ENCODE measurements around the gene PARP15. TPM values are rescaled to one million over a fixed set of nuclear protein-coding genes. Genes with fewer than 3 reads are reported as not detected.

PARP15 gene
- total RNA-seq, 1 donor from 2014 or later, result not detected

DNA sequence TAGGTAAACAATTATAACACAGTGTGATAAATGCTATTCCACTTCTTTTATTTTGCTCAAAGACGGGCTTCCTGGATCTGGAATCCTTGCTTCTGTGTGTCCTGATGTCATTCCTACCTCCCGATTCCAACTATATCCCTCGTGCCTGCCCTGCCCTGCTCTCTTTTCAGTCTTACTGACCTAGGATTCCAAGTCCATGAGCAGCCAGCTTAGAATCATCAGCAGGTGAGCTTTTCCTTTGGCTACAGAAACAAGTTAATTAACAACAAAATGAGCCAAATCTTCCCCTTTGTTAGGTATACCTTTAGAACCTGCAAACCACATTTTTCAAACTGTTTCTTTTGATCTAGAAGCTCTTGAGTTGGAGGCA, 40.8 kb upstream of the PARP15 start:
- no peak for DNase-seq (ENCODE audit: low spot score in 2 of 2)
- H3K27me3 ChIP-seq, result no peaks in the 10 kb centered on the region
- no peak overlapping the region for H3K4me3 ChIP-seq
- peaks cover 65 to 70% of the 10 kb centered on the region in 2 donors for H3K36me3 ChIP-seq
- intact Hi-C loops (cut with DNase I), result no loop called here
- no peak for TF ChIP-seq CTCF (IDR thresholded peaks at IDR 0.05)
- no peaks in the 10 kb centered on the region for H3K4me1 ChIP-seq
- H3K9me3 ChIP-seq, result no peaks in the 10 kb centered on the region
- no peak overlapping the region for H3K27ac ChIP-seq

DNA sequence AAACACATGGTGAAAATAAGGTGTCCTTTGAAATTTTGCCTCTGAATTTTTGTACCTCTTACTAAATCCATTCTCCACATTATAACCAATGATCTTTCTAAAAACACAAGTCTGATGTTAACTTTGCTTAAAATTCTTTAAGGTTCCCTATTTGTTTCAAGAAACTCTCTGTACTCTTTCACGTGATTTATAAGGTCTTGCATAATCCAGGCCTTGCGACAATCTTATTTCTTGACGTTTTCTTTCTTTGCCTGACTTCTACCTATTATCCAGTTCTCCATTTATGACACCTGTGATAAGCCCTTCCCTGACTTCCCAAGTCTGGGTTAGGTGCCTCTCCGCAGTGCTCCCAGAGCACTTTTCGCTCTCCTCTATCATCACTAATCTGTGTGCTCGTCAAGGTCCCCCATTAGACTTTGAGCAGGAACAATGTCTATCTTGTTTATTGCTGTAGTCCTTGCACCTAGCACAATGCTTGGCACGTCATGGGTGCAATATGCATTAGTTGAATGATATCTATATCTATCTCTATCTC, 38.4 kb upstream of the PARP15 start:
- Histone ChIP-seq H3K4me3 (no peak overlapping the region), H3K27me3 (no peaks in the 10 kb centered on the region), H3K36me3 (peaks cover 46 to 56% of the 10 kb centered on the region in 2 donors), H3K9me3 (no peaks in the 10 kb centered on the region), H3K27ac (no peak overlapping the region), H3K4me1 (no peaks in the 10 kb centered on the region)
- TF ChIP-seq CTCF (IDR thresholded peaks at IDR 0.05), result no peak
- DNase-seq (ENCODE audit: low spot score in 2 of 2), result no peak
- intact Hi-C loops (cut with DNase I), result no loop called here

DNA sequence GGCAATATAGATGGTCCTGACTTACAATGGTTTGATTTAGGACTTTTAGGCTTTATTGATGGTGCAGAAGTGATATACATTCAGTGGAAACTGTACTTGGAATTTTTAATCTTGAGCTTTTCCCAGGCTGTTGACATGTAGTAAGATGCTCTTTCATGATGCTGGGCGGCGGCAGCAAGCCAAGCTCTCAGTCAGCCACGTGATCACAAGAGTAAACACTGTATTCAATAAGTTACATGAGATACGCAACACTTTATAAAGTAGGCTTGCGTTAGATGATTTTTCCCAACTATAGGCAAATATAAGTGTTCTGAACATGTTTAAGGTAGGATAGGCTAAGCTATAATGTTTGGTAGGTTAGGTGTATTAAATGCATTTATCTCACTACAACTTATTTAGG, 31.3 kb upstream of the PARP15 start:
- H3K36me3 ChIP-seq, result peaks cover 29 to 56% of the 10 kb centered on the region in 2 donors
- H3K4me3 ChIP-seq, result no peak overlapping the region
- TF ChIP-seq CTCF (IDR thresholded peaks at IDR 0.05), result no peak
- H3K27me3 ChIP-seq, result no peaks in the 10 kb centered on the region
- DNase-seq (ENCODE audit: low spot score in 2 of 2), result no peak
- intact Hi-C loops (cut with DNase I), result no loop called here
- no peak overlapping the region for H3K27ac ChIP-seq
- H3K9me3 ChIP-seq, result no peaks in the 10 kb centered on the region
- no peaks in the 10 kb centered on the region for H3K4me1 ChIP-seq

DNA sequence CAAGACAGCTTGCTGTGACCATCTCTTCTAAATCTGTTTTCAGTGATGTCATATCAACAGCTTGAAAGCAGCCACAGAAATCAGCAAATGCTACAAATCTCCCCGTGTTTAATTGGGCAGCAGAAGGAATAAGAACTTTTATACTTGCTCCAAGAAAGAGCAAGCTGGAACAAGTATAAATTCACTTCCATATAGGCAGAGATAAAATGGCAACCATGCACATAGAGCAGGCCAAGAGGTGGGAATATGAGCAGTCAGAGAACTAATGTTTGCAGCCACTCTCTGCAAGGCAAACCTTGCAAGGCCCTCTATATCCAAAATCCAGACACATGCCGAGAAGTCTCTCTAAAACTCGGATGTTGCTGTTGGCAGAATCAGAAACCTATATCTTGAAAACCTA, 29.4 kb upstream of the PARP15 start:
- H3K36me3 ChIP-seq, result peaks cover 37 to 58% of the 10 kb centered on the region in 2 donors
- H3K27me3 ChIP-seq, result no peaks in the 10 kb centered on the region
- no peaks in the 10 kb centered on the region for H3K9me3 ChIP-seq
- H3K4me1 ChIP-seq, result no peaks in the 10 kb centered on the region
- no peak overlapping the region for H3K27ac ChIP-seq
- intact Hi-C loops (cut with DNase I), result no loop called here
- no peak for DNase-seq (ENCODE audit: low spot score in 2 of 2)
- TF ChIP-seq CTCF (IDR thresholded peaks at IDR 0.05), result no peak
- H3K4me3 ChIP-seq, result no peak overlapping the region

DNA sequence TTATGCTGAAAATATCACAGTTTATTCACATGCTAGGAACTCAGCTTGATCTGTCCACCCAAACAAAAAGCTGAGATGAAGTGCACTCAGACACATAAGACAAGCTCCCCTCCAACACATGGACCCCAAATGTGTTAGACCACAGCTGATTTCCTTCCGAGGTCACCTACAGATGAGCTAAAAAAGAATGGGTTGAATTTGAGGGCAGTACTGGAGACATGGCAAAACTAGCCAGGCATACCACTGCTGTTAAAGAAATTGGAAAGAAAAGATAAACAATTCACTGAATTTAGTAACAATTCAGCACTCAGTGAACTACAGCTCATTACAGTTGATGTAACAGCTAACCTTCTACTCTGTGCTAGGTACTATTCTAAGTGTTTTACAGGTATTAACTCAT, 28.8 kb upstream of the PARP15 start:
- no peaks in the 10 kb centered on the region for H3K9me3 ChIP-seq
- H3K36me3 ChIP-seq, result peaks cover 37 to 57% of the 10 kb centered on the region in 2 donors
- H3K27ac ChIP-seq, result no peak overlapping the region
- intact Hi-C loops (cut with DNase I), result no loop called here
- TF ChIP-seq CTCF (IDR thresholded peaks at IDR 0.05), result no peak
- no peak overlapping the region for H3K4me3 ChIP-seq
- no peaks in the 10 kb centered on the region for H3K27me3 ChIP-seq
- no peak for DNase-seq (ENCODE audit: low spot score in 2 of 2)
- no peaks in the 10 kb centered on the region for H3K4me1 ChIP-seq

GRCh38 chr3:122553171-122553570, 24.3 kb upstream of the PARP15 start:
- Histone ChIP-seq H3K4me1 (no peaks in the 10 kb centered on the region), H3K9me3 (no peaks in the 10 kb centered on the region), H3K4me3 (no peak overlapping the region), H3K27me3 (no peaks in the 10 kb centered on the region), H3K27ac (no peak overlapping the region), H3K36me3 (peaks cover 29 to 63% of the 10 kb centered on the region in 2 donors)
- TF ChIP-seq CTCF (IDR thresholded peaks at IDR 0.05), result no peak
- DNase-seq (ENCODE audit: low spot score in 2 of 2), result no peak
- intact Hi-C loops (cut with DNase I), result no loop called here

Measured in ascending aorta (tissue), 2 donors.